ENCODE measurements around the gene E2F4. TPM values are rescaled to one million over a fixed set of nuclear protein-coding genes. Genes with fewer than 3 reads are reported as not detected.

E2F4 gene
- total and polyA plus RNA-seq, 2 of the 8 experiments (the other 6 are each of a cell fraction or from before 2014, with no cell fraction given) = 79.9 to 157 TPM

DNA sequence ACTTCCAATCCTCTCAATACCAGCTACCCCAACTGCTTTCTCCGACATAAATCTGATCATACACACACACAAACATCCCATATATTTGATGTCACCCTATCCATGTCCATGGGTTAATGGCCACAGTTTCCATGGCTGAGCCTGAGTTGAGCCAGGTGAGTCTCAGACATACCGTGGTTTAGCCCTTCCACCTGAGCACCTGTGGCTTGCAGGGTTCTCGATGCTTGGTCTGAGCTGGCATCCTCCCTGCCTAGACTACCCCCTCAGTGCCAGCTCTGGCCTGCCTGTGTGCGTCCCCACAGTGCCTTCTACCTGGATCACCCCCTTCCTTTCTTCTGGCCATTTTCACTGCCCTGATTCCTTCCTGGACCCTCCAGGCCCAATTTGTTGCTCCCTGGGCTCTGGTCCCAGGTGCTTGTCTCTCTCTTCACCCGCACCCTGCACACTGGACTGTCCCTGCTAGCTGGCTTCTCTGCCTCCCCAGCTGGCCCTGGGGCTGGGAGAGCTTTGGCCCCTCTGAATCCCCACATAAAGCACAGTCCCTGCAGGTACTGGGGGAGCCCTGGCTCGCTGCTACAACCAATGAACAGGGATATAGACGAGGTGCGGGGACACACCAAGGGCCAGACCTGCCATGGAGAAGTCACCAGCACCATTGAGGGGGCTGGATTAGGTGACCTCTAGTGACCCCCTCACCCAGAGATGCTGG lies 14.3 kb downstream of the E2F4 start:
- WGBS, 2 experiments (ENCODE audit: extremely low coverage in 1 of 2, insufficient coverage in 1 of 2, insufficient read length in 1 of 2, insufficient replicate concordance in 2 of 2, low coverage in 1 of 2, low lambda C conversion rate in 2 of 2, missing lambda C conversion rate in 1 of 2) = 89% methylated on average over 8 of the region's 8 CpGs; no CpG with 5 or more reads in 1 of the 2 experiments
- H3K4me3 ChIP-seq (ENCODE audit: extremely low read depth in 1 of 4, insufficient read depth in 2 of 4, low read depth in 3 of 4, low read length in 4 of 4) = no peak overlapping the region
- H3K36me3 ChIP-seq (ENCODE audit: control insufficient read depth in 2 of 4, insufficient read depth in 4 of 4, low read length in 3 of 4) = peaks cover 0 to 3% (median 0%) of the 10 kb centered on the region in 4 experiments; a peak in 3 of 8 replicates
- H2BK15ac ChIP-seq (ENCODE audit: low read length) = no peak overlapping the region
- no peak overlapping the region for H3K4ac ChIP-seq (replicated peaks; ENCODE audit: insufficient read length, low read depth, low read length)
- H4K91ac ChIP-seq (replicated peaks; ENCODE audit: insufficient read length, low read length) = no peak overlapping the region
- no peak overlapping the region for H3K56ac ChIP-seq (replicated peaks; ENCODE audit: insufficient read length, low read depth, low read length)
- no peak overlapping the region for H3K23ac ChIP-seq (ENCODE audit: insufficient read length)
- no peak overlapping the region for H3K4me2 ChIP-seq (ENCODE audit: insufficient read depth in 1 of 2, low read depth in 2 of 2, low read length in 2 of 2)
- no peak overlapping the region for H3K18ac ChIP-seq (ENCODE audit: extremely low read depth, low read length)
- no peak overlapping the region for H4K5ac ChIP-seq (ENCODE audit: insufficient read length, low read depth, low read length)
- H2BK120ac ChIP-seq (replicated peaks; ENCODE audit: low read depth, low read length) = no peak overlapping the region
- H2BK12ac ChIP-seq (ENCODE audit: low read depth, low read length) = no peak overlapping the region
- no peak overlapping the region for H3K14ac ChIP-seq (ENCODE audit: insufficient read length)
- ChIA-PET POLR2A (ENCODE audit: partially characterized antibody) (interaction anchor here (0.6 to 5.4 kb wide), 5 partner anchors 8 to 31 kb away, joined by 3 to 19 read pairs (median 3); partner anchors contain the start of gene TMEM208), CTCF (ENCODE audit: partially characterized antibody) (no interaction called here)
- peaks cover 0 to 10% (median 1%) of the 10 kb centered on the region in 4 experiments; a peak in 2 of 7 replicates for H3K4me1 ChIP-seq (replicated peaks in 1 of 4; ENCODE audit: control insufficient read depth in 3 of 4, insufficient read depth in 4 of 4, low read length in 3 of 4)
- no peak overlapping the region for H2AFZ ChIP-seq (ENCODE audit: low read length)
- no peak overlapping the region for H2BK5ac ChIP-seq (ENCODE audit: low read depth, low read length)
- no peak overlapping the region for H2BK20ac ChIP-seq (ENCODE audit: low read length)
- H2AK5ac ChIP-seq (ENCODE audit: low read depth, low read length) = no peak overlapping the region
- no peak overlapping the region for H3K27ac ChIP-seq (ENCODE audit: low read depth, low read length)
- no peaks in the 10 kb centered on the region for H3K79me1 ChIP-seq (ENCODE audit: low read depth, low read length)
- no peaks in the 10 kb centered on the region for H3K79me2 ChIP-seq (ENCODE audit: control insufficient read depth in 1 of 2, insufficient read depth in 2 of 2, low read length in 2 of 2)
- H4K20me1 ChIP-seq (replicated peaks in 1 of 2; ENCODE audit: control insufficient read depth in 1 of 2, insufficient read depth in 2 of 2, low read length in 2 of 2) = peaks cover 0 to 2% of the 10 kb centered on the region in 2 experiments
- H4K8ac ChIP-seq (ENCODE audit: extremely low read depth, insufficient read depth, low read length) = no peak overlapping the region
- no peaks in the 10 kb centered on the region for H3K23me2 ChIP-seq (ENCODE audit: low read depth, low read length)
- DNase-seq (ENCODE audit: low read depth in 1 of 2, low spot score in 2 of 2) (no peak), FAIRE-seq (no peak)
- peaks cover 0 to 2% (median 0%) of the 10 kb centered on the region in 4 experiments; a peak in 1 of 7 replicates for H3K27me3 ChIP-seq (replicated peaks in 1 of 4; ENCODE audit: control insufficient read depth in 3 of 4, extremely low read depth in 1 of 4, insufficient read depth in 3 of 4, low read length in 3 of 4)
- H3K9ac ChIP-seq (replicated peaks in 1 of 4; ENCODE audit: extremely low read depth in 1 of 4, low read depth in 3 of 4, low read length in 3 of 4) = no peak overlapping the region
- no peaks in the 10 kb centered on the region for H3K9me3 ChIP-seq (ENCODE audit: insufficient read depth in 2 of 2, low read depth in 1 of 2, low read length in 1 of 2)
- TF ChIP-seq RNF2 (IDR thresholded peaks at IDR 0.05; ENCODE audit: borderline replicate concordance, low read depth, low read length, missing control alignments, poor library complexity, severe bottlenecking) (no peak), POLR2A (IDR thresholded peaks at IDR 0.05; ENCODE audit: control extremely low read depth in 1 of 2, low read depth in 2 of 2, low read length in 2 of 2) (no peak), CHD2 (IDR thresholded peaks at IDR 0.05; ENCODE audit: low read length) (no peak), SIX5 (IDR thresholded peaks at IDR 0.05; ENCODE audit: low read depth, low read length) (no peak), TEAD4 (IDR thresholded peaks at IDR 0.05; ENCODE audit: low read depth, low read length) (no peak), HDAC2 (IDR thresholded peaks at IDR 0.05; ENCODE audit: borderline replicate concordance in 1 of 2, low read depth in 2 of 2, low read length in 2 of 2) (no peak), CTBP2 (IDR thresholded peaks at IDR 0.05; ENCODE audit: borderline replicate concordance, insufficient read depth, insufficient read length, low read length) (no peak), CEBPB (IDR thresholded peaks at IDR 0.05; ENCODE audit: low read depth, low read length) (no peak)
- TF ChIP-seq, protein P1, sequence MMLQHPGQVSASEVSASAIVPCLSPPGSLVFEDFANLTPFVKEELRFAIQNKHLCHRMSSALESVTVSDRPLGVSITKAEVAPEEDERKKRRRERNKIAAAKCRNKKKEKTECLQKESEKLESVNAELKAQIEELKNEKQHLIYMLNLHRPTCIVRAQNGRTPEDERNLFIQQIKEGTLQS (IDR thresholded peaks at IDR 0.05; ENCODE audit: insufficient read depth, low read depth, low read length) = no peak
- TF ChIP-seq, protein P2, sequence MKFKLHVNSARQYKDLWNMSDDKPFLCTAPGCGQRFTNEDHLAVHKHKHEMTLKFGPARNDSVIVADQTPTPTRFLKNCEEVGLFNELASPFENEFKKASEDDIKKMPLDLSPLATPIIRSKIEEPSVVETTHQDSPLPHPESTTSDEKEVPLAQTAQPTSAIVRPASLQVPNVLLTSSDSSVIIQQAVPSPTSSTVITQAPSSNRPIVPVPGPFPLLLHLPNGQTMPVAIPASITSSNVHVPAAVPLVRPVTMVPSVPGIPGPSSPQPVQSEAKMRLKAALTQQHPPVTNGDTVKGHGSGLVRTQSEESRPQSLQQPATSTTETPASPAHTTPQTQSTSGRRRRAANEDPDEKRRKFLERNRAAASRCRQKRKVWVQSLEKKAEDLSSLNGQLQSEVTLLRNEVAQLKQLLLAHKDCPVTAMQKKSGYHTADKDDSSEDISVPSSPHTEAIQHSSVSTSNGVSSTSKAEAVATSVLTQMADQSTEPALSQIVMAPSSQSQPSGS (IDR thresholded peaks at IDR 0.05; ENCODE audit: low read length) = no peak
